ENCODE results near the gene RGR. TPM values are rescaled to one million over a fixed set of nuclear protein-coding genes. Genes with fewer than 3 reads are reported as not detected.

RGR gene
- total RNA-seq, 2 donors from 2014 or later = not detected

GRCh38 chr10:84296091-84296981, 51.5 kb downstream of the RGR start:
- TF ChIP-seq CTCF (IDR thresholded peaks at IDR 0.05) = no peak
- Histone ChIP-seq H3K27ac (no peak overlapping the region), H3K36me3 (no peaks in the 10 kb centered on the region), H3K27me3 (no peaks in the 10 kb centered on the region), H3K4me1 (no peaks in the 10 kb centered on the region), H3K9ac (ENCODE audit: low read depth in 2 of 2, low read length in 2 of 2) (no peak overlapping the region), H3K9me3 (no peaks in the 10 kb centered on the region), H3K4me3 (no peak overlapping the region)
- intact Hi-C loops (cut with DNase I) = no loop called here
- no peak for DNase-seq

- Histone ChIP-seq H3K4me1 (no peaks in the 10 kb centered on the region), H3K27me3 (no peaks in the 10 kb centered on the region), H3K27ac (no peak overlapping the region), H3K9ac (ENCODE audit: low read depth in 2 of 2, low read length in 2 of 2) (no peak overlapping the region), H3K36me3 (no peaks in the 10 kb centered on the region), H3K4me3 (no peak overlapping the region), H3K9me3 (no peaks in the 10 kb centered on the region)
- DNase-seq = no peak
- intact Hi-C loops (cut with DNase I) = no loop called here
- TF ChIP-seq CTCF (IDR thresholded peaks at IDR 0.05) = no peak
Observed at GRCh38 chr10:84298057-84298456, 53.2 kb downstream of the RGR start.

GRCh38 chr10:84302223-84302622, 57.4 kb downstream of the RGR start:
- TF ChIP-seq CTCF (IDR thresholded peaks at IDR 0.05) = no peak
- no peak for DNase-seq
- Histone ChIP-seq H3K27ac (no peak overlapping the region), H3K9ac (ENCODE audit: low read depth in 2 of 2, low read length in 2 of 2) (no peak overlapping the region), H3K36me3 (no peaks in the 10 kb centered on the region), H3K4me1 (no peaks in the 10 kb centered on the region), H3K27me3 (no peaks in the 10 kb centered on the region), H3K9me3 (no peaks in the 10 kb centered on the region), H3K4me3 (no peak overlapping the region)
- intact Hi-C loops (cut with DNase I) = no loop called here

GRCh38 chr10:84306751-84307384, 62.0 kb downstream of the RGR start:
- TF ChIP-seq CTCF (IDR thresholded peaks at IDR 0.05) = no peak
- Histone ChIP-seq H3K27ac (no peak overlapping the region), H3K36me3 (no peaks in the 10 kb centered on the region), H3K9me3 (no peaks in the 10 kb centered on the region), H3K4me1 (no peaks in the 10 kb centered on the region), H3K4me3 (no peak overlapping the region), H3K27me3 (no peaks in the 10 kb centered on the region), H3K9ac (ENCODE audit: low read depth in 2 of 2, low read length in 2 of 2) (no peak overlapping the region)
- intact Hi-C loops (cut with DNase I) = no loop called here
- DNase-seq = no peak

GRCh38 chr10:84308021-84308420, 63.2 kb downstream of the RGR start:
- no peak for TF ChIP-seq CTCF (IDR thresholded peaks at IDR 0.05)
- no peaks in the 10 kb centered on the region for H3K4me1 ChIP-seq
- intact Hi-C loops (cut with DNase I) = no loop called here

More at GRCh38 chr10:84308021-84308420, 63.2 kb downstream of the RGR start:
- Histone ChIP-seq H3K4me3 (no peak overlapping the region), H3K27ac (no peak overlapping the region), H3K36me3 (no peaks in the 10 kb centered on the region), H3K9ac (ENCODE audit: low read depth in 2 of 2, low read length in 2 of 2) (no peak overlapping the region), H3K9me3 (no peaks in the 10 kb centered on the region), H3K27me3 (no peaks in the 10 kb centered on the region)
- DNase-seq = no peak
